C4-2B (cell line): ENCODE results near the gene SKA2.

Experiments used
- ZFX ChIP-seq: fragments of 450-650 bp; IDR thresholded peaks from 2 replicates; pipeline ENCODE4 v1.6.1; 2017
- TF ChIP-seq, protein P1 (sequence below): fragments of 450-650 bp; conservative IDR thresholded peaks from 2 replicates; pipeline ENCODE4 v1.5.1; 2017; ENCODE audit warnings: mild to moderate bottlenecking

DNA sequence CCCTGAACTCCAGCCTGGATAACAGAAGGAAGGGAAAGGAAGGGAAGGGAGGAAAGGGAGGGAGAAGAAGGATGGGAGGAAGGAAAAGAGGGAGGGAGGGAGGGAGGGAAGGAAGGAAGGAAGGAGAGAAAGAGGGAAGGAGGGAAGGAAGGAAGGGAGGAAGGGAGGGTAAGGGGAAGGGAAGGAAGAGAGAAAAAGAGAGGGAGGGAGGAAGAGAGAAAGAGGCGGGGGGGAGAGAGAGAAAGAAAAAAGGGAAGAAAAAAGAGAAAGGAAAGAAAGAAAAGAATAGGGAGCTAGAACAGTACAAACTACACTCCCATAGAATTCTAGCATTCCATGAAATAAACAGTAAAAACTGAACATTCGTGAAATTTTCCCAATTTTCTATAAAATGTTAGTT is 25.2 kb downstream of the SKA2 start:
- TF ChIP-seq, protein P1, sequence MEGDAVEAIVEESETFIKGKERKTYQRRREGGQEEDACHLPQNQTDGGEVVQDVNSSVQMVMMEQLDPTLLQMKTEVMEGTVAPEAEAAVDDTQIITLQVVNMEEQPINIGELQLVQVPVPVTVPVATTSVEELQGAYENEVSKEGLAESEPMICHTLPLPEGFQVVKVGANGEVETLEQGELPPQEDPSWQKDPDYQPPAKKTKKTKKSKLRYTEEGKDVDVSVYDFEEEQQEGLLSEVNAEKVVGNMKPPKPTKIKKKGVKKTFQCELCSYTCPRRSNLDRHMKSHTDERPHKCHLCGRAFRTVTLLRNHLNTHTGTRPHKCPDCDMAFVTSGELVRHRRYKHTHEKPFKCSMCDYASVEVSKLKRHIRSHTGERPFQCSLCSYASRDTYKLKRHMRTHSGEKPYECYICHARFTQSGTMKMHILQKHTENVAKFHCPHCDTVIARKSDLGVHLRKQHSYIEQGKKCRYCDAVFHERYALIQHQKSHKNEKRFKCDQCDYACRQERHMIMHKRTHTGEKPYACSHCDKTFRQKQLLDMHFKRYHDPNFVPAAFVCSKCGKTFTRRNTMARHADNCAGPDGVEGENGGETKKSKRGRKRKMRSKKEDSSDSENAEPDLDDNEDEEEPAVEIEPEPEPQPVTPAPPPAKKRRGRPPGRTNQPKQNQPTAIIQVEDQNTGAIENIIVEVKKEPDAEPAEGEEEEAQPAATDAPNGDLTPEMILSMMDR = no peak
- TF ChIP-seq ZFX = no peak
